Suppressor macrophage treated with lipopolysaccharide for 1 hour (primary cell): ENCODE results near the gene DUSP22.

ENCODE experiments used
- DNase-seq, 3 donors: peaks; one replicate each; pipeline ENCODE4 v3.0.0-alpha.2; 2020 to 2022

The DUSP22 gene

DNA sequence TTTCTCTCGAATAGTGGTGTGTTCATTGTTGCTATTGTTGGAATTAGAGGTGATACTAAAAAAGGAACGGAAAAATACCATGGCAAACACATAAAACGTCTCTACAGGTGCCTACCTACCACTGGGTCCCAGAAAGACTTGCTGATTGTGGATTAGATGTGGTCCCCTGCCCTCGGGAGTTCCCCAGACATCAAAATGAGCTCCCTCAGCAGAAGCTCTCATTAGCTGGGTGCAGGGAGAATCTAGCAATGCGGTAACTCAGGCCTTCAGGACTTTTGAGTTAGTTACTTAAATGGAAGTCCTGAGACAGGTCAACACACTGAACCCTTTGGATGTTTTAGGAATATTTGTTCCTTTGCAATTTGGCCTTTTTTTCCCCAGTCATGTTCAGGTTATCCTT, 105.3 kb downstream of the DUSP22 start:
- DNase-seq, result no peak

- no peak for DNase-seq
These were observed 105.8 kb downstream of the DUSP22 start for GRCh38 chr6:398065-398464.

GRCh38 chr6:398558-399078, 106.3 kb downstream of the DUSP22 start:
- no peak for DNase-seq

DNA sequence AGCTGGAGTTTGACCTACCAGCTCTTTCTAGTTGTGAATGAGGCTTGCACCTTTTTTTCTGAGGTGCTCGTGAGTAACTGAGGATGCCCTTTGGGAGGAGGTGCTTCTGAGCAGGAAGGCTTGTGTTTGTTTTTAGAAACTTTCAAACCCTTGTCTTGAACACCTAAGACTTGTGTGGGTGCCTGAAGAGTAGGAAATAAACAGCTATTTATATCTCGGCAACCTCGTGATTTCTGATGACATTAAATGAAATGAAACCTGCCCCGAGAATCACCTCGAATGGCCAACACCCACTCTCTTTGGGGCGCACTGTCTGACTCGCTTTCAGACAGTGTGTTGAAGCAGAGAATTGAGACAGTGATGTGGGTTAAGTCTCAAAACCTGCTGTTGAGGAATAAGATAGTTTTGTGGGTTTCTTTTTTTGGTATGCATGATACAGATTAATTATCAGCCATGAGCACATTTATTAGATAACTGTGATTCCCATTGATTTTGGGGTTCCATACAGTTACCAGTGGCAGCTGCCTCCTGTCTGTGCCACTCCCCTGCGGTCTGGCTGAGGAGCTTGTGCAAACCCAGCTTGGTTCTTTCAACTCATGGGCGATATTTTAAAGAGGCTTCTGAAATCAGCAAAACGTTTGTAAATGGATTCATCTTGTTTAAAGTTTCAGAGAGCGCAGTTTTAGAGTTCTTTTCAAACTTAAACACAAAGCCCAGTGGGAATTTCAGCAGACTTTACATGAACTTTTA, 107.7 kb downstream of the DUSP22 start:
- no peak for DNase-seq

- DNase-seq, result no peak
These were observed 108.5 kb downstream of the DUSP22 start for GRCh38 chr6:400815-401214.
